Measurements from ENCODE around the gene EIF2B2.

DNA sequence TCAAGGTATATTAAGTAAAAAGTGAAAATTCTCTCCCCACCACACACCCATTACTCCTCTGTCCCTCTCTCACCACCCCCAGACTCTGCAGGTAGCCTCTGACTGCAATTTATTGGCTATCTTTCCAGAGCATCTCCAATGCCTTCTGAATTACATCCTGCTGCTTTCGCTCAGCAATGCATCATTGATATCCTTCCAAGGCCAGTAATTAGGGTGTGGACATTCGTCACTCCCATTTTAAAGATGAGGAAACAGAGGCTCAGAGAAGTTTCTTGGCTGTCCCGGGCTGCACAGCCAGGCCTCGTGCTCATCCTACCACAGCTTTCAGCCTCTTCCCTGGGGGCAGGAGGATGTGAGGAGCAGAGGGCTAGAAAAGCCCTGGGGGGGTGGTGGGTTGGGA is 23.7 kb upstream of the EIF2B2 start:
- TF ChIP-seq POLR2AphosphoS5 (IDR thresholded peaks at IDR 0.05; ENCODE audit: low read depth, low read length) (no peak), FOXJ3 (CRISPR knock-in tag; IDR thresholded peaks at IDR 0.05) (no peak), USF2 (IDR thresholded peaks at IDR 0.05; ENCODE audit: borderline replicate concordance, low read depth, low read length) (no peak), IRF3 (IDR thresholded peaks at IDR 0.05; ENCODE audit: low read depth, low read length) (no peak)

All from SK-N-SH (cell line).